GM19193 (cell line): ENCODE results near the gene MAN2A2.
A peak's percentile ranks its signal among the peaks of the same experiment; 100 is the strongest.

Source experiments
- POLR2A ChIP-seq: IDR thresholded peaks from 4 replicates; pipeline ENCODE4 v1.6.1; 2011; ENCODE audit not compliant: insufficient read depth, insufficient read length; ENCODE audit errors: extremely low read depth

The MAN2A2 gene

DNA sequence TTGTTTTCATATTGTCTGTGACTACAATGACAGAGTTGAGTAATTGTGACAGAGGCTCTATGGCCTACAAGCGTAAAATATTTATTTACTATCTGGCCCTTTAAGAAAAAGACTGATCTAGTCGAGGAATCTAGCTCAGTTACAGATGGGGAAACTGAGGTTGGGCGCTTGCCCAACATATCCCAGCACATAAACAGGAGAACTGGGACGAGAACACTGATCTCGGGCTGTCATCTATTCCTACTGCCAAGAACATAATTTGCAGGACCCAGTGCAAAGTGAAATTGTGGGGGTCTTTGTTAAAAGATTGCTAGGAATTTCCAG lies 16.8 kb upstream of the MAN2A2 start:
- TF ChIP-seq POLR2A = no peak

DNA sequence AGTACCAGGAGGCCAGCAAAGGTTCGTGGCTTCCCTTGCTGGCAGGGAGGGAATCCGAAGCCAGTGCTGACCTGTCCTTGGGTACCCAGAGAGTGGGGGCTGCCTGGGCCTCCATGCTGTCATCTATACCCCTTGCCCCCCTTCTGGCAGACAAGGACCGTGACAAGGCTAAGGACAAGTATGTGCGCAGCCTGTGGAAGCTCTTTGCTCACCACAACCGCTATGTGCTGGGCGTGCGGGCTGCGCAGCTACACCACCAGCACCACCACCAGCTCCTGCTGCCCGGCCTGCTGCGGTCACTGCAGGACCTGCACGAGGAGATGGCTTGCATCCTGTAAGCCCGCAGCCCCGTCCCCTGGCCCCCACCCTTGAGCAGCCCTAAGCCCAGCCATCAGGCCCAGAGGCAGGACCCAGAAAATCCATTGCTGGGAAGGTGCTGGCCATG lies 16.0 kb upstream of the MAN2A2 start:
- no peak for TF ChIP-seq POLR2A

DNA sequence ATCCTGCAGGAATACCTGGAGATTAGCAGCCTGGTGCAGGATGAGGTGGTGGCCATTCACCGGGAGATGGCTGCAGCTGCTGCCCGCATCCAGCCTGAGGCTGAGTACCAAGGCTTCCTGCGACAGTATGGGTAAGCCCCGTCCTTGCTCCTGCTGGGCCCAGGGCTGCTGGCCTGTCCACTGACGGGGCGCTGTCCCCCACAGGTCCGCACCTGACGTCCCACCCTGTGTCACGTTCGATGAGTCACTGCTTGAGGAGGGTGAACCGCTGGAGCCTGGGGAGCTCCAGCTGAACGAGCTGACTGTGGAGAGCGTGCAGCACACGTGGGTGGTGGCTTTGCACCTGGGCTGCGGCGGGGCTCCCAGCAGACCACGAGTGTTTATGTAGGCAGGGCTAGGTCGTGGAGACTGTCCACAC lies 13.8 kb upstream of the MAN2A2 start:
- no peak for TF ChIP-seq POLR2A

DNA sequence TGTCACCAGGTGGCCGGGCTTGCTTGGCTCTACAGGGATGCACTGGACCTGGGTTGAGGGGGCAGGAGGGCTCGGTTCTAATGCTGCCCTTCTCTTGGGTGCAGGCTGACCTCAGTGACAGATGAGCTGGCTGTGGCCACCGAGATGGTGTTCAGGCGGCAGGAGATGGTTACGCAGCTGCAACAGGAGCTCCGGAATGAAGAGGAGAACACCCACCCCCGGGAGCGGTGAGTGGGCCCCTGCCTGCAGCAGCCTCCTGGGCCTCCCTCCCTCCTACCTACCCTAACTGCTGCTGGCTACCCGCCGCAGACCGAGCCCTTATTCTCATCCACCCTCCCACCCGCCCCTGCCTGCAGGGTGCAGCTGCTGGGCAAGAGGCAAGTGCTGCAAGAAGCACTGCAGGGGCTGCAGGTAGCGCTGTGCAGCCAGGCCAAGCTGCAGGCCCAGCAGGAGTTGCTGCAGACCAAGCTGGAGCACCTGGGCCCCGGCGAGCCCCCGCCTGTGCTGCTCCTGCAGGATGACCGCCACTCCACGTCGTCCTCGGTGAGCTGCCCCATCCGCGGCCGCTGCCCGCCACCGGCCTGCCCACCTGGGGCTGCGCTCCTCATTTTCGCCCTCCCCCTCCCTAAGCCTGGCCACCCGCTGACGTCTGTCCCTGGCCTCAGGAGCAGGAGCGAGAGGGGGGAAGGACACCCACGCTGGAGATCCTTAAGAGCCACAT lies 13.2 kb upstream of the MAN2A2 start:
- TF ChIP-seq POLR2A = no peak

DNA sequence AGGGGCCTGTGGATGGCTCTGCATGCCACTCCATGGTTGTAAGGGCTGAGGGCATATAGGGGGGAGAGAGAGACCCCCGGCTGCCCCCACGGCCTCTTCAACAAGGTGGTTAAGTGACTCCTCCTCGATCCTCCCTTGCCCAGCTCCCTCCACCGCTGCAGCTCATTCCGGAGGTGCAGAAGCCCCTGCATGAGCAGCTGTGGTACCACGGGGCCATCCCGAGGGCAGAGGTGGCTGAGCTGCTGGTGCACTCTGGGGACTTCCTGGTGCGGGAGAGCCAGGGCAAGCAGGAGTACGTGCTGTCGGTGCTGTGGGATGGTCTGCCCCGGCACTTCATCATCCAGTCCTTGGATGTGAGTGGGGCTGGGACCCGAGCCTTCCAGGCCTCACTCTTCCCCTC lies 12.3 kb upstream of the MAN2A2 start:
- no peak for TF ChIP-seq POLR2A

DNA sequence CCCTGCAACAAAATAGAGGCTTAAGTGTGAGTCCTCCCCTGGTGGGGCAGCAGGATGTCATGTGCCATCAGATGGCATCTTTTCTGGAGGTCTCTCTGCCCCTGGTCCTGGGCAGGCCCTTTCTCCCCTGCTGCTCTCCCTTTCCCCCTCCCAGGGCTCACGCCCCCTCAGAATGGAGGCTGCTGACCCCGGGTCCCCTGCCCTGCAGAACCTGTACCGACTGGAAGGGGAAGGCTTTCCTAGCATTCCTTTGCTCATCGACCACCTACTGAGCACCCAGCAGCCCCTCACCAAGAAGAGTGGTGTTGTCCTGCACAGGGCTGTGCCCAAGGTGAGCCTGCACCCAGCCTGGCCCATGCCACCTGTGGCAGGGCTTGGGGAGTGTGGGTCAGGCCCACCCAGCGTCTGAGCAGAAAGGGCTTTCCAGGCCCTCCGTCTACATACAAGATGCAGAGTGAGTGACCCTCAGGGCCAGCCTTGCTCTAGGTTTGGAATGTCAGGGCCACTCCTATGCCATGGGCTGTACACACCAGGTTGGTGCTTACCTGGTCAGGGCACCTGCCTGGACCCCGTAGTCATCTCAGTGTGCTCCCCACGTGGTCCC lies 11.7 kb upstream of the MAN2A2 start:
- TF ChIP-seq POLR2A = no peak

DNA sequence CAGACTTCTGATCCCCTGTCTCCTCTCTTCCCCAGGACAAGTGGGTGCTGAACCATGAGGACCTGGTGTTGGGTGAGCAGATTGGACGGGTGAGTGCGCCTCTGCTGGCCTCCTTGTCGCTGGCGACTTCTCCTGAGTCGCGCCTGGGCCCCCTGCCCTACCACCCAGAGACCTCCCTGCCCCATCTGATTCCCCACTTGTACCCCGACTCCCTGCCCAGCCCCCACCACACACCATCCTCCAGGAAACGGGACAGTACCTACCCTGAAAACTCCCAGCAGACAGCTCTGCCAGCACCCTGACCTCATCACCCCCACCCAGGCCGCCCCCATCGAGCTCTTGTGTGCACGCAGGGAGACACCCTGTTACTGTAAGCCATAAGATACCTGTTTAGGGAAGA lies 11.1 kb upstream of the MAN2A2 start:
- no peak for TF ChIP-seq POLR2A

DNA sequence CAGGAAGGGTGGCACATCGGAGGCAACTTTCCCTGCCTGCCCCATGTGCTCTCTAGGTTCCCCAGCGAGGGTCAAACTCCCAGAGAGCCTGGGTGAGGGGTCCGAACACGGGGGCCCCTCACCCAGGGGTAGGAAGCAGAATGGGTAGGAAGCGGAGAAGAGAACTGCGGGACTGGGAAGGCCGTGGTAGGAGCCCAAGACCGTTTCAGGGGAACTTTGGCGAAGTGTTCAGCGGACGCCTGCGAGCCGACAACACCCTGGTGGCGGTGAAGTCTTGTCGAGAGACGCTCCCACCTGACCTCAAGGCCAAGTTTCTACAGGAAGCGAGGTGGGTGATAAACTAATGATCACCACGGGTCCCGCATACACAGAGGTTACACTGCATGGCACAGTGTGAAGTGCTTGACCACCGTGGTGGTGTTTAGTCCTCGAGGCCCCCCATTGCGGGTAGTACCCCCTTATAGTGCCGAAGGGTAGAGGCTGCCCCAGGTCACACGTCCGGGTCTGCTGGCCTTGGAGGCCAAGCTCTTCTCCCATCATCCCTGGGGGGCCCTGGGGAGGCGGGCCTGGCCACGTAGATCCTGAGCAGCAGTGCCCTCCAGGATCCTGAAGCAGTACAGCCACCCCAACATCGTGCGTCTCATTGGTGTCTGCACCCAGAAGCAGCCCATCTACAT lies 10.5 kb upstream of the MAN2A2 start:
- TF ChIP-seq POLR2A = no peak

DNA sequence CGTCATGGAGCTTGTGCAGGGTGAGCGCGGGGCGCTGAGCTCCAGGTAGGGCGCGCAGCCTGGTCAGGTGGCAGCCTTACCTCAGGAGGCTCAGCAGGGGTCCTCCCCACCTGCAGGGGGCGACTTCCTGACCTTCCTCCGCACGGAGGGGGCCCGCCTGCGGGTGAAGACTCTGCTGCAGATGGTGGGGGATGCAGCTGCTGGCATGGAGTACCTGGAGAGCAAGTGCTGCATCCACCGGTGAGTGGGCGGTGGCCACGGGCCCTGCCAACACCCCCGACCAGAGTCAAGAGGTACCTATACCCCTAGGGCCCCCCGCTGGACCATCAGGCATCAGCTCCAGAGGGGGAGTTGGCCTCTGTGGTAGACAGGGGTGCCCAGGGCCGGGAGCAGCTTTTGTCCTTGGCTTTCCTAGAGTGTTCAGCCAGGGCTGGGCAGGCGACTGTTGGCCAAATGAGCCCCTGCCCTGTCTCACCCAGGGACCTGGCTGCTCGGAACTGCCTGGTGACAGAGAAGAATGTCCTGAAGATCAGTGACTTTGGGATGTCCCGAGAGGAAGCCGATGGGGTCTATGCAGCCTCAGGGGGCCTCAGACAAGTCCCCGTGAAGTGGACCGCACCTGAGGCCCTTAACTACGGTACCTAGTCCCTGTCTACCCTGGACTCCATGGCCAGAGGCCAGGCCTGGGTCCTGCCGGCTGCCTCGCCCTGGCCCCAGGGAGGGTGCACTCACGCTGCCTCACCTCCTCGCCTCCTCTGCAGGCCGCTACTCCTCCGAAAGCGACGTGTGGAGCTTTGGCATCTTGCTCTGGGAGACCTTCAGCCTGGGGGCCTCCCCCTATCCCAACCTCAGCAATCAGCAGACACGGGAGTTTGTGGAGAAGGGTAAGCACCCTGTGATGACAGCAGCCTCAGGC lies 9.7 kb upstream of the MAN2A2 start:
- no peak for TF ChIP-seq POLR2A

DNA sequence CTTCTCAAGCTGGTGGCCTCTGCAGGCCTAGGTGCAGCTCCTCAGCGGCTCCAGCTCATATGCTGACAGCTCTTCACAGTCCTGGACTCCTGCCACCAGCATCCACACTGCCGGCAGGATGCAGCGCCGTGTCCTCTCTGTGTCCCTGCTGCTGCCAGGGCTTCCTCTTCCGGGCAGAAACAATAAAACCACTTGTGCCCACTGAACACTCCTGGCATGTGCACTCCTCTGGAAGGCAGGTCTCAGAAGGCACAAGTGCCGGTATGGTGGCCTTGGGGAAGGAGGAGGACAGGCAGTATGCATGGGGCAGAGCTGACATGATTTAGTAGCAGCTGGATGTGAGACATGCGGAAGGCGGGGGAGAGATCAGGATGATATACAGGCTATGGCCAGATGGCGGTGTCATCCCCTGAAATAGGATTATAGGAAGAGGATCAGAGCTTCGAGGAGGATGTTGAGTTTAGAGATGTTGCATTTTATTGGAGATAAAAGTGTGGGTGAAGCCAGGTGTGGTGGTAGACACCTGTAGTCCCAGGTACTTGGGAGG lies 7.5 kb upstream of the MAN2A2 start:
- no peak for TF ChIP-seq POLR2A

DNA sequence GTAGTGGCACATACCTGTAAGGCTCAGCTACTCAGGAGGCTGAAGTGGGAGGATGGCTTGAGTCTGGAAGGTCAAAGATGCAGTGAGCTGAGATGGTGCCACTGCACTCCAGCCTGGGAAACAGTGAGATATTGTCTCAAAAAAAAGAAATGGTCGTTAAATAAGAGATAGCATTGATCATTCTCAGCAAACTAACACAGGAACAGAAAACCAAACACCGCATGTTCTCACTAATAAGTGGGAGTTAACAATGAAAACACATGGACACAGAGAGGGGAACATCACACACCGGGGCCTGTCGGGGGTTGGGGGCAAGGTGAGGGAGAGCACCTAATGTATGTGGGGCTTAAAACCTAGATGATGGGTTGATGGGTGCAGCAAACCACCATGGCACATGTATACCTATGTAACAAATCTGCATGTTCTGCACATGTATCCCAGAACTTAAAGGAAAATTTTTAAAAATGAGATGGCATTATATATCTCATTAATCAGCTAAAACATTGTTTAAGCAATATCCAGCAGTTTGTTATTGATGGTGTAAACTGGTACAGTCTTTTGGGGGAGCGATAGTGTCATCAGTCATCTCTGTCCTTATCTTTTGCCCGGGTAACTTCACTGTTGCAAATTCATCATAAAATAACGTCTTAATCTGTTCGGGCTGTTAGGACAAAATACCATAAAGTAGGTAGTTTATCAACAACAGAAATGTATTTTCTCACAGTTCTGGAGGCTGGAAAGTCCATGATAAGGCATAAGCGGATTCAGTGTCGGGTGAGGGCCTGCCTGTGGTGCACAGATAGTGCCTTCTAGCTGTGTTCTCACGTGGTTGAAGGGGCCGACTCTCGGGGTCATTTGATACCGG lies 1.7 kb upstream of the MAN2A2 start:
- no peak for TF ChIP-seq POLR2A

DNA sequence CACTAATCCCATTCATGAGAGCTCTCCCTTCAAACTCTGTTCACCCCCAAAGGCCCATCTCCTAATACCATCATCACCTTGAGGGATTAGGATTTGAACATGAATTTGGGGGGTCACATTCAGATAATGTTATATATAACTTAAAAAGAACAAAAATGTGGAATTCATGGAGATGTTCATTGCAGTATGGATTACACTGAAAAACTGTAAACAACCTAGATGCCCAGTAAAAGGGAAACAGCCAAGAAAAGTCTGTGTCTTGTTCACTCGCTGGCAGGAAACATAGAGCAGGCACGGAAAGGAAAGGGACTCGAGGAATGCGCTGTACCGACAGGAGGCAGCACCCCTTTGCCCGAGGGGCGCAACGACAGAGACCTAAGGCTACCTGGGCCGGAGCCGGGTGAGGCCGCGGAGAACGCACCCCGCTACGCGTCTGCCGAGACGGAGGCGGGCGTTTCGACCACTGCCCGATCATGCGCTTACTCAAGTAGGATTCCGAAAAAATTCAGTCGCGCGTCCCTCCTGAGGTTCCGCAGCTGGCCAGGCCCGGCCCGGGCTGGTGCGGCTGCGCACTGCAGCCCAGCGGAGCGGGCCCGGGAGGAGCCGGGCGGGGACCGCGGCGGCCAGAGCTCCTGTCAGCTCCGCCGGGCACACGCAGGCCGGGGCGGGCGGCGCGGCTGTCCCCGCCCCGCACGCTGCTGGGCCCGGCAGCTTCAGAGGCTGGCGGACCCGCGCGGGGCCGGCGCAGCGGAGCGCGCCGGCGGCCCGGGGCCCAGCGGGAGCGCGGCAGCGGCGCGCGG lies 862 bp upstream of the MAN2A2 start:
- peak; percentile 72 for TF ChIP-seq POLR2A
